MG63 (cell line): ENCODE results near the gene TAOK2. TPM values are rescaled to one million over a fixed set of nuclear protein-coding genes. Genes with fewer than 3 reads are reported as not detected.
A peak's percentile ranks its signal among the peaks of the same experiment; 100 is the strongest.

ENCODE experiments used
- DNase-seq: peaks from one replicate; pipeline ENCODE4 v3.0.0-alpha.2; 2020
- H3K27me3 ChIP-seq: fragments of 250-450 bp; sonication (Bioruptor Pico); 2 replicates; pipeline ENCODE4 v1.5.1; 2020; ENCODE audit warnings: mild to moderate bottlenecking, moderate library complexity
- H3K36me3 ChIP-seq: fragments of 250-450 bp; sonication (Bioruptor Pico); 2 replicates; pipeline ENCODE4 v1.5.1; 2020; ENCODE audit warnings: mild to moderate bottlenecking, moderate library complexity
- H3K4me3 ChIP-seq: fragments of 250-450 bp; sonication (Bioruptor Pico); 2 replicates; pipeline ENCODE4 v1.5.1; 2020; ENCODE audit warnings: mild to moderate bottlenecking, moderate library complexity
- H3K9me3 ChIP-seq: fragments of 250-450 bp; sonication (Bioruptor Pico); 2 replicates; pipeline ENCODE4 v1.5.1; 2020; ENCODE audit warnings: mild to moderate bottlenecking, moderate library complexity
- total RNA-seq: library from RNA; depleted of rRNA; stranded (reverse); fragments of >200 nt; shearing (Covaris generic); gene quantifications from 2 replicates; pipeline ENCODE4 v1.2.3, GENCODE V29; 2014; ENCODE audit warnings: low replicate concordance

The TAOK2 gene
- total RNA-seq, 1 experiment from 2014 or later: 59.4 TPM

GRCh38 chr16:29982560-29983419 is 9.1 kb downstream of the TAOK2 start:
- H3K36me3 ChIP-seq: peaks cover 93% of the 10 kb centered on the region
- H3K4me3 ChIP-seq: no peak overlapping the region
- no peak for DNase-seq
- no peaks in the 10 kb centered on the region for H3K27me3 ChIP-seq
- H3K9me3 ChIP-seq: no peaks in the 10 kb centered on the region

GRCh38 chr16:29983420-29984136 is 9.9 kb downstream of the TAOK2 start:
- Histone ChIP-seq H3K36me3 (peaks cover 92% of the 10 kb centered on the region), H3K27me3 (no peaks in the 10 kb centered on the region), H3K4me3 (no peak overlapping the region), H3K9me3 (no peaks in the 10 kb centered on the region)
- no peak for DNase-seq

GRCh38 chr16:29984137-29984763 is 10.6 kb downstream of the TAOK2 start:
- DNase-seq: no peak
- Histone ChIP-seq H3K4me3 (no peak overlapping the region), H3K27me3 (no peaks in the 10 kb centered on the region), H3K36me3 (peaks cover 90% of the 10 kb centered on the region), H3K9me3 (no peaks in the 10 kb centered on the region)

GRCh38 chr16:29984764-29985147 is 11.1 kb downstream of the TAOK2 start:
- H3K36me3 ChIP-seq: peaks cover 86% of the 10 kb centered on the region

GRCh38 chr16:29985271-29985811 is 11.7 kb downstream of the TAOK2 start:
- Histone ChIP-seq H3K4me3 (no peak overlapping the region), H3K36me3 (peaks cover 86% of the 10 kb centered on the region), H3K27me3 (no peaks in the 10 kb centered on the region), H3K9me3 (no peaks in the 10 kb centered on the region)
- DNase-seq: no peak

More at GRCh38 chr16:29984764-29985147, 11.1 kb downstream of the TAOK2 start:
- no peak for DNase-seq
- Histone ChIP-seq H3K27me3 (no peaks in the 10 kb centered on the region), H3K9me3 (no peaks in the 10 kb centered on the region), H3K4me3 (no peak overlapping the region)

GRCh38 chr16:29986231-29986630 is 12.6 kb downstream of the TAOK2 start:
- DNase-seq: no peak
- peaks cover 81% of the 10 kb centered on the region for H3K36me3 ChIP-seq
- H3K9me3 ChIP-seq: no peaks in the 10 kb centered on the region
- no peaks in the 10 kb centered on the region for H3K27me3 ChIP-seq
- no peak overlapping the region for H3K4me3 ChIP-seq

- Histone ChIP-seq H3K4me3 (no peak overlapping the region), H3K9me3 (no peaks in the 10 kb centered on the region), H3K36me3 (peaks cover 79% of the 10 kb centered on the region), H3K27me3 (no peaks in the 10 kb centered on the region)
- no peak for DNase-seq
Measured at GRCh38 chr16:29986931-29987330, 13.3 kb downstream of the TAOK2 start.

GRCh38 chr16:29987371-29988085 is 13.9 kb downstream of the TAOK2 start:
- no peaks in the 10 kb centered on the region for H3K27me3 ChIP-seq
- H3K4me3 ChIP-seq: no peak overlapping the region
- no peaks in the 10 kb centered on the region for H3K9me3 ChIP-seq
- peaks cover 78% of the 10 kb centered on the region for H3K36me3 ChIP-seq
- no peak for DNase-seq

- H3K4me3 ChIP-seq: no peak overlapping the region
- H3K36me3 ChIP-seq: peaks cover 78% of the 10 kb centered on the region
- H3K9me3 ChIP-seq: no peaks in the 10 kb centered on the region
- no peak for DNase-seq
- no peaks in the 10 kb centered on the region for H3K27me3 ChIP-seq
Measured at GRCh38 chr16:29988346-29989075, 14.8 kb downstream of the TAOK2 start.

- no peaks in the 10 kb centered on the region for H3K27me3 ChIP-seq
- H3K4me3 ChIP-seq: no peak overlapping the region
- peaks cover 77% of the 10 kb centered on the region for H3K36me3 ChIP-seq
- H3K9me3 ChIP-seq: no peaks in the 10 kb centered on the region
- no peak for DNase-seq
Measured at GRCh38 chr16:29989111-29989858, 15.6 kb downstream of the TAOK2 start.

- Histone ChIP-seq H3K36me3 (peaks cover 76% of the 10 kb centered on the region), H3K27me3 (no peaks in the 10 kb centered on the region), H3K9me3 (no peaks in the 10 kb centered on the region), H3K4me3 (no peak overlapping the region)
- DNase-seq: no peak
Measured at GRCh38 chr16:29990034-29990433, 16.4 kb downstream of the TAOK2 start.

GRCh38 chr16:29990883-29991570 is 17.4 kb downstream of the TAOK2 start:
- no peaks in the 10 kb centered on the region for H3K9me3 ChIP-seq
- H3K36me3 ChIP-seq: peaks cover 72% of the 10 kb centered on the region
- no peaks in the 10 kb centered on the region for H3K27me3 ChIP-seq
- DNase-seq: no peak
- H3K4me3 ChIP-seq: no peak overlapping the region

- Histone ChIP-seq H3K27me3 (no peaks in the 10 kb centered on the region), H3K4me3 (no peak overlapping the region), H3K36me3 (peaks cover 68% of the 10 kb centered on the region), H3K9me3 (no peaks in the 10 kb centered on the region)
- DNase-seq: no peak
Measured at GRCh38 chr16:29991571-29991904, 17.9 kb downstream of the TAOK2 start.

GRCh38 chr16:29992344-29992967 is 18.8 kb downstream of the TAOK2 start:
- DNase-seq: peak; percentile 41
- Histone ChIP-seq H3K9me3 (no peaks in the 10 kb centered on the region), H3K4me3 (no peak overlapping the region), H3K36me3 (peaks cover 67% of the 10 kb centered on the region), H3K27me3 (no peaks in the 10 kb centered on the region)
